Measurements from ENCODE around the gene AOX1.

GRCh38 chr2:200620606-200621390 lies 35.0 kb downstream of the AOX1 start:
- TF ChIP-seq EZH2phosphoT487 (IDR thresholded peaks at IDR 0.05; ENCODE audit: low read length) (no peak), EZH2 (optimal IDR thresholded peaks at IDR 0.05; ENCODE audit: low read depth, low read length) (no peak)
- TF ChIP-seq, protein P1, sequence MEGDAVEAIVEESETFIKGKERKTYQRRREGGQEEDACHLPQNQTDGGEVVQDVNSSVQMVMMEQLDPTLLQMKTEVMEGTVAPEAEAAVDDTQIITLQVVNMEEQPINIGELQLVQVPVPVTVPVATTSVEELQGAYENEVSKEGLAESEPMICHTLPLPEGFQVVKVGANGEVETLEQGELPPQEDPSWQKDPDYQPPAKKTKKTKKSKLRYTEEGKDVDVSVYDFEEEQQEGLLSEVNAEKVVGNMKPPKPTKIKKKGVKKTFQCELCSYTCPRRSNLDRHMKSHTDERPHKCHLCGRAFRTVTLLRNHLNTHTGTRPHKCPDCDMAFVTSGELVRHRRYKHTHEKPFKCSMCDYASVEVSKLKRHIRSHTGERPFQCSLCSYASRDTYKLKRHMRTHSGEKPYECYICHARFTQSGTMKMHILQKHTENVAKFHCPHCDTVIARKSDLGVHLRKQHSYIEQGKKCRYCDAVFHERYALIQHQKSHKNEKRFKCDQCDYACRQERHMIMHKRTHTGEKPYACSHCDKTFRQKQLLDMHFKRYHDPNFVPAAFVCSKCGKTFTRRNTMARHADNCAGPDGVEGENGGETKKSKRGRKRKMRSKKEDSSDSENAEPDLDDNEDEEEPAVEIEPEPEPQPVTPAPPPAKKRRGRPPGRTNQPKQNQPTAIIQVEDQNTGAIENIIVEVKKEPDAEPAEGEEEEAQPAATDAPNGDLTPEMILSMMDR (IDR thresholded peaks at IDR 0.05; ENCODE audit: low read length), result no peak

Measured in MM.1S (cell line).